Epidermal melanocyte (primary cell): ENCODE results near the gene DDX10.

Source experiments
- DNase-seq: peaks from one replicate; pipeline ENCODE4 v3.0.0; 2011; ENCODE audit warnings: low spot score; ENCODE audit not compliant: insufficient read length

DDX10 gene

GRCh38 chr11:108871152-108871551 lies 206.3 kb downstream of the DDX10 start:
- DNase-seq: no peak

GRCh38 chr11:108871867-108872266 lies 207.0 kb downstream of the DDX10 start:
- no peak for DNase-seq

GRCh38 chr11:108872781-108873291 lies 208.0 kb downstream of the DDX10 start:
- no peak for DNase-seq

GRCh38 chr11:108873310-108873709 lies 208.4 kb downstream of the DDX10 start:
- no peak for DNase-seq

GRCh38 chr11:108873941-108874340 lies 209.1 kb downstream of the DDX10 start:
- no peak for DNase-seq

- no peak for DNase-seq
Measured at GRCh38 chr11:108875134-108875533, 210.3 kb downstream of the DDX10 start.

- DNase-seq: no peak
Measured at GRCh38 chr11:108877178-108877577, 212.3 kb downstream of the DDX10 start.

- no peak for DNase-seq
Measured at GRCh38 chr11:108880510-108880909, 215.6 kb downstream of the DDX10 start.

GRCh38 chr11:108881131-108881530 lies 216.3 kb downstream of the DDX10 start:
- no peak for DNase-seq

- no peak for DNase-seq
Measured at GRCh38 chr11:108882211-108882831, 217.5 kb downstream of the DDX10 start.

GRCh38 chr11:108886005-108886659 lies 221.3 kb downstream of the DDX10 start:
- DNase-seq: no peak

- DNase-seq: no peak
Measured at GRCh38 chr11:108886660-108887009, 221.8 kb downstream of the DDX10 start.

- DNase-seq: no peak
Measured at GRCh38 chr11:108887436-108888238, 222.8 kb downstream of the DDX10 start.

- DNase-seq: no peak
Measured at GRCh38 chr11:108890482-108891105, 225.7 kb downstream of the DDX10 start.

- DNase-seq: no peak
Measured at GRCh38 chr11:108891143-108891542, 226.3 kb downstream of the DDX10 start.

GRCh38 chr11:108891909-108892511 lies 227.1 kb downstream of the DDX10 start:
- DNase-seq: no peak

GRCh38 chr11:108895579-108896480 lies 231.0 kb downstream of the DDX10 start:
- DNase-seq: no peak

- DNase-seq: no peak
Measured at GRCh38 chr11:108897071-108897481, 232.2 kb downstream of the DDX10 start.

- no peak for DNase-seq
Measured at GRCh38 chr11:108897916-108898315, 233.0 kb downstream of the DDX10 start.

GRCh38 chr11:108901359-108901758 lies 236.5 kb downstream of the DDX10 start:
- DNase-seq: no peak
